Measurements from ENCODE around the gene LIPJ. TPM values are rescaled to one million over a fixed set of nuclear protein-coding genes. Genes with fewer than 3 reads are reported as not detected.

The LIPJ gene
- total RNA-seq, 4 donors from 2014 or later = 0.19 to 0.47 (median 0.46) TPM; not detected in 1

DNA sequence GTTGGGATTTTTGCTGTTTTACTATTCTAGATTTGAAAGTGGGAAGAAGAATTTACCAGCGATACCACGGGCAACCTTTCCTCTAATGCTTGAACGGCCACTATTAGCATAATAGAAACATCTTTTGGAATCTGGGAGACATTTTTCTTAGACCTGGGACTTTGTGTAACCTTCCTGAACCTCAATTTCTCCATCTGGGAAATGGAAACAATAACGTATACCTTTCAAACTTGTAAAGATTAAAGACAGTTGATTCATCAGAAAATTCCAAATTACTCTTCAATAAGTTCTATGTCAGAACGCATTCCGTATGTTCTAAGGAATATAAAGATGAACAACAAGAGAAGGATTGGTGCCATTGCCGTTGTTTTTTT, 3.0 kb upstream of the LIPJ start:
- ATAC-seq (ENCODE audit: low FRiP score) = no peak
- TF ChIP-seq, protein P1, sequence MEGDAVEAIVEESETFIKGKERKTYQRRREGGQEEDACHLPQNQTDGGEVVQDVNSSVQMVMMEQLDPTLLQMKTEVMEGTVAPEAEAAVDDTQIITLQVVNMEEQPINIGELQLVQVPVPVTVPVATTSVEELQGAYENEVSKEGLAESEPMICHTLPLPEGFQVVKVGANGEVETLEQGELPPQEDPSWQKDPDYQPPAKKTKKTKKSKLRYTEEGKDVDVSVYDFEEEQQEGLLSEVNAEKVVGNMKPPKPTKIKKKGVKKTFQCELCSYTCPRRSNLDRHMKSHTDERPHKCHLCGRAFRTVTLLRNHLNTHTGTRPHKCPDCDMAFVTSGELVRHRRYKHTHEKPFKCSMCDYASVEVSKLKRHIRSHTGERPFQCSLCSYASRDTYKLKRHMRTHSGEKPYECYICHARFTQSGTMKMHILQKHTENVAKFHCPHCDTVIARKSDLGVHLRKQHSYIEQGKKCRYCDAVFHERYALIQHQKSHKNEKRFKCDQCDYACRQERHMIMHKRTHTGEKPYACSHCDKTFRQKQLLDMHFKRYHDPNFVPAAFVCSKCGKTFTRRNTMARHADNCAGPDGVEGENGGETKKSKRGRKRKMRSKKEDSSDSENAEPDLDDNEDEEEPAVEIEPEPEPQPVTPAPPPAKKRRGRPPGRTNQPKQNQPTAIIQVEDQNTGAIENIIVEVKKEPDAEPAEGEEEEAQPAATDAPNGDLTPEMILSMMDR (IDR thresholded peaks at IDR 0.05) = no peak
- DNase-seq (ENCODE audit: low spot score) = no peak

DNA sequence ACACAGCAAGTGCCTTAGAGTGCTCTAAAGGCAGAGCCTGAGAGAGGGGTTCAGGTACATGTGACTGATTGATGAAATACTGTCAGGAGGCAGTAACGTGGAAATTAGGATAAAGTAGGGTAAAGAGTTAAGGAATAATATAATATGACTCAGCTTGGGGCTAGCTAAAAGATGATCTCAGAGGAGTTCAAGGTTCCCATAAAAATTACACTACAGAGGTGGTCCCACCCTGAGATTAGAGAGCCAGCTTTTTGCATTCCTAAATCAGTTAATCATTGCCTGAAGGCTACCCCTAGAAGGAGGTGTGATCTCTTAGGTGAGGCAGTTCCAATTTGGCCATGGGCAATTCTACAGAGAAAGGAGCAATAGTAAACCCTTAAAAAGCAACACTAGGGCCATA, 5.8 kb downstream of the LIPJ start:
- DNase-seq (ENCODE audit: low spot score) = no peak
- no peak for ATAC-seq (ENCODE audit: low FRiP score)
- TF ChIP-seq, protein P1 (IDR thresholded peaks at IDR 0.05) = no peak

DNA sequence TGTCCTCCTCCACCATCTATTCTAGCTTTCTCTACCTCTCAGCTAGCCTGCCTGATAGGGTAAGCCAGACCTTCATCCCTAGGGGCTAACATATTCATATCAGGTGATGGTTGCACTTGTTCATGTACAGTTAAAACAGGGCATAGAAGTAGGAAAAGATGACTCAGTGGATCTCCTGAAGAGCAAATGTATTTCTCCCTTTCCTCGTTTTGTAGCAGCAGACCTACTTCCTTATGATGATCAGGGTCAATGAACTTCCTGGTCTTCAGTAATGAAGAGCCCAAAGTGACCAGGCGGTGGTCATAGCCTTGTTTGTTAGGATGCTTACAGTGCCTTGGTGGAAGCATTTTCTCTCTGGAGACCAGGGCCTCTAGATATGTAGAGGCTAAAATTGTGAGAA, 6.3 kb downstream of the LIPJ start:
- no peak for DNase-seq (ENCODE audit: low spot score)
- TF ChIP-seq, protein P1 (IDR thresholded peaks at IDR 0.05) = no peak
- ATAC-seq (ENCODE audit: low FRiP score) = no peak

DNA sequence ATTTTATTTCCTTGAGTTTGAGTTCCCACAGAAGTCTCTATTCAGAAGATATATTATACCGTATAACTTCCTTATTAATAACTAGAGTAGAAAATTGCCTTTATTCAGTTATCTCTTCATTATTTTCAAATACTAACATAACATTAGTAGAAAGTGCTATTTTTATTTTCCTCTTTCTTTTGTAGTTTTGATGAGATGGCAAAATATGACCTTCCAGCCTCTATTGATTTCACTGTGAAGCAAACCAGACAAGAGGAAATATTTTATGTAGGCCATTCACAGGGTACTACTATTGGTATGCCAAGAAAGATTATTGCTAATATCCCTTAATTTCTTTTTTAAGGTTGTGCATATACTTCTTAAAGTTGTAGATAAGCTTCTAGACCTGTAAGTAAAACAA, 7.9 kb downstream of the LIPJ start:
- ATAC-seq (ENCODE audit: low FRiP score) (no peak), DNase-seq (ENCODE audit: low spot score) (no peak)
- TF ChIP-seq, protein P1 (IDR thresholded peaks at IDR 0.05) = no peak

DNA sequence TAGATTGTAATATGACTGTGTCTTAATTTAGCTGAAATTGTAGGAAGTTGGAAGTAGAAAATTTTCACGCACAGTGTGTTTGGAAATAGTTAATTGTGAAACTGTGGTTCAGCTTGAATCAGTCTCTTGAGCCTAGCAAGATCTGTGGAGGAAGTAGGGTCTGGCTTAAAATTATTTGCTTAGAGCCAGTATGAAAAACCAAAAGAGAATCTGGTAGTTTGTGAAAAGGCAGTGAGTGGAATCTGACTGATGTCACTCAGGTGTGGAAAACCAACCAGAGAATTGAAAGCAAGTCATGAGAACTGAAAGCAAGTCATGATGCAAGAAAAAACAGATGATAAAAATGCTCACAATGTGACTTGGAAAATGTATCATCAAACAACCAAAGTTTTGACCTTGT, 11.5 kb downstream of the LIPJ start:
- TF ChIP-seq, protein P1 (IDR thresholded peaks at IDR 0.05) = no peak
- DNase-seq (ENCODE audit: low spot score) (no peak), ATAC-seq (ENCODE audit: low FRiP score) (no peak)

DNA sequence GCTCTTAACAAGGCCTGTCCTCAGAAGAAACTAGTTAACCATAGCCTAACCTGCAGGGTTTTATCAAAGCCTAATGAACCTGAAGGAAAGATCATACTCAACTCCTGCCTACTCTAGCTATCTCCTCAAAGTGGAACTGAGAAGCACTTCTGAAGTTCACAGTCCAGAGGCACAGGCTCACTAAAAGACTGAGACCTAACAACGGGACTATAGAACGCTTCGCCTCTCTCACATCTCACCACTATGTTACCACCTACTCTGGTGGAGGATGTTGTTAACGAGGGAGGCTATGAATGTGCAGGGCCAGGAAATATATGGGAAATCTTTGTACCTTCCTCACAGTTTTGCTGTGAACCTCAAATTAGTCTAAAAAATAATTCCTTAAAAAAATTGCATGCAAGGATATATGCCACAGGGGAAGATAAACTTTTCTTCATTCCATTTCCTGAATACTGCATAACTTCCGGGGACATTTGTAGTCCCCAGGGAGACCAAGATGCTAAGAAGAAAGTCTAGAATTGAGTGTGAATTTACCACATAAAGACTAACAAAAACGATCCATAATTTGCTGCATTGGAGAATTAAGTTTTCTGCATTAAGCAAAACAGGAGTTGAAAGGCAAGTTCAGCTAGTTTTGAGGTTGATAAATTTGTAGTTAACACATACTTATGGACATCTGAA, 21.6 kb downstream of the LIPJ start:
- DNase-seq (ENCODE audit: low spot score) (no peak), ATAC-seq (ENCODE audit: low FRiP score) (no peak)
- TF ChIP-seq, protein P1 (IDR thresholded peaks at IDR 0.05) = no peak

DNA sequence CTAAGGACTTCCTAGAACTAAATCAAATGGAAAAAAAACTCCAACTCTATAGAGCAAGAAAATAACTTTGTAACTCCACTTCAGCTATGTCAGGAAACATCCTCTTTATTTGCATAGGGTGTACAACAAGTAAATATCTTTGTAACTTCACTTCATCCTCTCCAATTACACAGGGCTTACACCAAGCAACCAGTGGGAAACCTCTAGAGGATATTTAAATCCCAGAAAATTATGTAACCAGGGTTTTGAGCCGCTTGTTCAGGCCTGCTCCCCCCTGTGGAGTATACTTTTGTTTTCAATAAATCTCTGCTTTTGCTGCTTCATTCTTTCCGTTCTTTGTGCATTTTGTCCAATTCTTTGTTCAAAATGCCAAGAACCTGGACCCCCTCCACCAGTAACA, 22.2 kb downstream of the LIPJ start:
- TF ChIP-seq, protein P1 (IDR thresholded peaks at IDR 0.05) = no peak
- ATAC-seq (ENCODE audit: low FRiP score) = no peak

More for the DNA sequence above, 22.2 kb downstream of the LIPJ start:
- DNase-seq (ENCODE audit: low spot score) = no peak
